SK-N-MC (cell line): ENCODE results near the gene ARL6IP4.

ENCODE experiments used
- EZH2 ChIP-seq: fragments of 200-600 bp; sonication (generic); IDR thresholded peaks from one replicate; pipeline ENCODE4 v1.6.1; 2017; ENCODE audit warnings: antibody characterized with exemption
- POLR2AphosphoS5 ChIP-seq: IDR thresholded peaks from 2 replicates; pipeline ENCODE4 v1.6.1; 2012; ENCODE audit warnings: mild to moderate bottlenecking, low read depth, low read length, borderline replicate concordance

GRCh38 chr12:122935318-122935717, 45.2 kb upstream of the ARL6IP4 start:
- TF ChIP-seq POLR2AphosphoS5 (no peak), EZH2 (no peak)
